ENCODE measurements around the gene DES. TPM values are rescaled to one million over a fixed set of nuclear protein-coding genes. Genes with fewer than 3 reads are reported as not detected.

DES gene
- total RNA-seq, 1 donor: 20.7 TPM

GRCh38 chr2:219434468-219434717 is 16.2 kb downstream of the DES start:
- DNase-seq (ENCODE audit: low read depth): no peak
- TF ChIP-seq, protein P1, sequence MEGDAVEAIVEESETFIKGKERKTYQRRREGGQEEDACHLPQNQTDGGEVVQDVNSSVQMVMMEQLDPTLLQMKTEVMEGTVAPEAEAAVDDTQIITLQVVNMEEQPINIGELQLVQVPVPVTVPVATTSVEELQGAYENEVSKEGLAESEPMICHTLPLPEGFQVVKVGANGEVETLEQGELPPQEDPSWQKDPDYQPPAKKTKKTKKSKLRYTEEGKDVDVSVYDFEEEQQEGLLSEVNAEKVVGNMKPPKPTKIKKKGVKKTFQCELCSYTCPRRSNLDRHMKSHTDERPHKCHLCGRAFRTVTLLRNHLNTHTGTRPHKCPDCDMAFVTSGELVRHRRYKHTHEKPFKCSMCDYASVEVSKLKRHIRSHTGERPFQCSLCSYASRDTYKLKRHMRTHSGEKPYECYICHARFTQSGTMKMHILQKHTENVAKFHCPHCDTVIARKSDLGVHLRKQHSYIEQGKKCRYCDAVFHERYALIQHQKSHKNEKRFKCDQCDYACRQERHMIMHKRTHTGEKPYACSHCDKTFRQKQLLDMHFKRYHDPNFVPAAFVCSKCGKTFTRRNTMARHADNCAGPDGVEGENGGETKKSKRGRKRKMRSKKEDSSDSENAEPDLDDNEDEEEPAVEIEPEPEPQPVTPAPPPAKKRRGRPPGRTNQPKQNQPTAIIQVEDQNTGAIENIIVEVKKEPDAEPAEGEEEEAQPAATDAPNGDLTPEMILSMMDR (IDR thresholded peaks at IDR 0.05; ENCODE audit: insufficient read depth, low read depth, low read length): no peak
- H3K4me3 ChIP-seq (ENCODE audit: low read depth, low read length): no peak overlapping the region

DNA sequence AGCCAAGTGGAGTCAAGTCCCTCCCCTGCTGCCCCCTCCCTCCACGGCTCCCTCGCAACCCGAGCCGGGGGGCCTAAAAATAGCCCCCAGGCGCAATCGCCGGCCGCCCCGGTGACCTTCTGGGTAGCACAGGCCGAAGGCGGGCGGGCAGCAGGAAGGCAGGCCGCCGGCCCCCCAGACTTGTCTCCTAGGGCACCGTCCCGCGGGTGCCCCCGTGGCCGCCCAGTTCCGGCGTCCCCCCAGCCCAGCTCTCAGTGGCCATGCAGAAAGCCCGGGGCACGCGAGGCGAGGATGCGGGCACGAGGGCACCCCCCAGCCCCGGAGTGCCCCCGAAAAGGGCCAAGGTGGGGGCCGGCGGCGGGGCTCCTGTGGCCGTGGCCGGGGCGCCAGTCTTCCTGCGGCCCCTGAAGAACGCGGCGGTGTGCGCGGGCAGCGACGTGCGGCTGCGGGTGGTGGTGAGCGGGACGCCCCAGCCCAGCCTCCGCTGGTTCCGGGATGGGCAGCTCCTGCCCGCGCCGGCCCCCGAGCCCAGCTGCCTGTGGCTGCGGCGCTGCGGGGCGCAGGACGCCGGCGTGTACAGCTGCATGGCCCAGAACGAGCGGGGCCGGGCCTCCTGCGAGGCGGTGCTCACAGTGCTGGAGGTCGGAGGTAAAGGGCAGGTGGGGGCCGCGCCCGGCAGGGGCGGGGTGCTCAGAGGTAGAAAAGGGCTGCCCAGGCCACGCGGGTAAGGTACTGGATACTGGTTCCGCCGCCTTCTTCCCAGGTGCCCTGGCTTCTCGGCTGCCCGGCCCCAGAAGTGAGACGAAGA is 16.7 kb downstream of the DES start, which contains the start of gene SPEG:
Gene SPEG, plus strand, starts transcription at position 126 of the 808 bp plus-strand sequence. Its CDS starts 135 bp downstream, at position 261.
- no peak within 1 kb of the TSS for H3K4me3 ChIP-seq (ENCODE audit: low read depth, low read length)
- no peak for DNase-seq (ENCODE audit: low read depth)
- TF ChIP-seq, protein P1 (IDR thresholded peaks at IDR 0.05; ENCODE audit: insufficient read depth, low read depth, low read length): no peak

DNA sequence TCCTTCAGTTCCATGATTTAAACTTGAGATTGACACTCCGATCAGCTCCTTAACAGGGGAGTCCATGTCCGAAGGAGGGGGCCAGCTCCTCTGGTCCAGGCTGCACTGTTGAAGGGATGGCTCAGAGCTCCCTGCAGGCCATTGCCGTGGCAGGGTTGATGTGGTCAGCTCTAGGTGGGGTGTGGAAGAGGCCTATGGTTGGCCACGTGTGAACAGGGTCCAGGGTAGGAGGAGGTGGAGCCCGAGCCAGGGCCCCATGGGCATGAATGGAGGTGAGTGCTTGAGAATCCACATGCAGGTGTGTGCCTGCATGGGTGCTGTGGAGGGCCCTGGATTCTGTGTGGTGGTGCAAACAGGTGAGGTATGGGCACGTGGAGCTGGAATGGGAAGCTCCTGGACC is 17.5 kb downstream of the DES start:
- no peak for DNase-seq (ENCODE audit: low read depth)
- no peak overlapping the region for H3K4me3 ChIP-seq (ENCODE audit: low read depth, low read length)
- TF ChIP-seq, protein P1 (IDR thresholded peaks at IDR 0.05; ENCODE audit: insufficient read depth, low read depth, low read length): no peak

DNA sequence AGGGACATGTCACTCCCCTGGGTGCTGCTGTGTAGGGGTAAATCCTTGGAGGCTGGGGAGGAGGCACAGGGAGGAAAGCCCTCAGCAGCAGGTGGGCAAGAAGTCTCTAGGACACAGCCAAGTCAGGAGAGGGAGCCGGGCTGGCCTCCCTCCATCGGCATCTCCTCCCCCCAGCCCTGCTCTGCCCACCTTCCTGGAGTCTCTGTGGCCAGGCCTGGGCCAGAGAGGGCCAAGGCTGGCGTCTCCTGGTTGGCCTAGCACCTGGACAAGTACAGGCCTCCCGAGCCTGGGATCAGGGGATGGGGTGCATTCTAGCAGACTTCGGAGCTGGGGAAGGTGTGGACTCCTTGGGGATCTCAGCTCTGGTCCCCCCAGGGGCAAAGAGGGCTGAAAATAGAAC is 18.3 kb downstream of the DES start:
- TF ChIP-seq, protein P1 (IDR thresholded peaks at IDR 0.05; ENCODE audit: insufficient read depth, low read depth, low read length): no peak
- no peak for DNase-seq (ENCODE audit: low read depth)
- no peak overlapping the region for H3K4me3 ChIP-seq (ENCODE audit: low read depth, low read length)

DNA sequence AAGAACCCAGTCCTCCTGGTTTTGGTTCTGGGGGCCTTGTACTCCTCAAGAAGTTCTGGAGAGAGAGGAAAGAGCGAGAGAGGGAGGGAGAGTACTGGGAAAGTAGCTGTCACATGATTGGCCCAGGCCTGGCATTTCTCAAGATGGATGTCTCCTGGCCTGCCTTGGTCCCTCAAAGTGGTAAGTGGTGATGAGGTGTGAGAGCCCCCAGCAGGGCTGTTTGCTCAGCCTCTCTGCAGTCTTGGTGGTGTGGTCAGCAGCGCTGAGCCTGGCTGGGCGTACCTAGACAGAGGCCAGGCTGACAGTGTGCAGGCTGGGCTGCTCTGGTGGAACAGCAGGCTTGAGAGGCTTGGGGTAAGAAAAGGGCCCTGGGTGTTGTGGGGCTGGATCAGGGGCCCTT is 19.0 kb downstream of the DES start:
- TF ChIP-seq, protein P1 (IDR thresholded peaks at IDR 0.05; ENCODE audit: insufficient read depth, low read depth, low read length): no peak
- no peak for DNase-seq (ENCODE audit: low read depth)
- no peak overlapping the region for H3K4me3 ChIP-seq (ENCODE audit: low read depth, low read length)

DNA sequence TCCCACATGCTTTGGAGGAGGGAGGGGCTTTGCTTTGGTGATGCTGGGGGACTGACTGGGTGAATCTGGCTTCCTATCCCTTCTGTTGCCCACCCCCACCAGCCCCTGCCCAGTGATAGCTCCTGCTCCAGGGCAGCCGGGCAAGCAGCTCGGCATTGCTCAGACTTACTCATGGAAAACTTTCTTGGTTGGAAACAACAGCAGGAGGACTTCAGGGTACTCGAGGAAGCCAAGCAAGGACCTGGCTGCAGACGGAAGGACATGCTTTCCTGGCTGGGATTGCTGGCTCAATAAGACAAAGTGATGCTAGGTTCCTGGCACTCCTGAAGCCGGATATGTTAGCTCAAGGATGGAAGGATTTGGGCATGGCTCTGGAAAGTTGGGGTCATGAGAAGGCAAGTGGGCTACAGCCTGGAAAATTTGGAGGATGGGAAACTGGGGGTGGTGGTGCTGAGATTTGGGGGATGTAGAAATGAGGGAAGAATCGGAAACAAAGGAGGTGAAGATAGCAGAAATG is 19.6 kb downstream of the DES start:
- TF ChIP-seq, protein P1 (IDR thresholded peaks at IDR 0.05; ENCODE audit: insufficient read depth, low read depth, low read length): no peak
- no peak overlapping the region for H3K4me3 ChIP-seq (ENCODE audit: low read depth, low read length)
- DNase-seq (ENCODE audit: low read depth): no peak

All from fibroblast of villous mesenchyme (primary cell).